ENCODE measurements around the gene LYPD6.

The LYPD6 gene

GRCh38 chr2:149353421-149353820 is 23.0 kb downstream of the LYPD6 start:
- no peak for DNase-seq

- DNase-seq: no peak
These were observed 25.5 kb downstream of the LYPD6 start for GRCh38 chr2:149355716-149356422.

GRCh38 chr2:149357058-149357457 is 26.7 kb downstream of the LYPD6 start:
- DNase-seq: no peak

- no peak for DNase-seq
These were observed 29.7 kb downstream of the LYPD6 start for GRCh38 chr2:149360106-149360505.

- no peak for DNase-seq
These were observed 33.6 kb downstream of the LYPD6 start for GRCh38 chr2:149363958-149364357.

GRCh38 chr2:149364839-149365238 is 34.5 kb downstream of the LYPD6 start:
- DNase-seq: no peak

- no peak for DNase-seq
These were observed 35.7 kb downstream of the LYPD6 start for GRCh38 chr2:149365931-149366583.

- DNase-seq: no peak
These were observed 39.8 kb downstream of the LYPD6 start for GRCh38 chr2:149370061-149370775.

GRCh38 chr2:149371476-149371875 is 41.1 kb downstream of the LYPD6 start:
- no peak for DNase-seq

GRCh38 chr2:149375801-149376361 is 45.5 kb downstream of the LYPD6 start:
- DNase-seq: no peak

GRCh38 chr2:149380205-149380604 is 49.8 kb downstream of the LYPD6 start:
- DNase-seq: no peak

GRCh38 chr2:149383340-149383739 is 53.0 kb downstream of the LYPD6 start:
- no peak for DNase-seq

- DNase-seq: no peak
These were observed 55.0 kb downstream of the LYPD6 start for GRCh38 chr2:149385350-149385749.

GRCh38 chr2:149387411-149387810 is 57.0 kb downstream of the LYPD6 start:
- no peak for DNase-seq

GRCh38 chr2:149388120-149388816 is 57.9 kb downstream of the LYPD6 start:
- no peak for DNase-seq

- DNase-seq: no peak
These were observed 59.2 kb downstream of the LYPD6 start for GRCh38 chr2:149389506-149390167.

- DNase-seq: no peak
These were observed 63.2 kb downstream of the LYPD6 start for GRCh38 chr2:149393614-149394013.

GRCh38 chr2:149394864-149395263 is 64.5 kb downstream of the LYPD6 start:
- no peak for DNase-seq

- no peak for DNase-seq
These were observed 69.7 kb downstream of the LYPD6 start for GRCh38 chr2:149399934-149400615.

GRCh38 chr2:149400997-149401396 is 70.6 kb downstream of the LYPD6 start:
- DNase-seq: no peak

GRCh38 chr2:149409506-149409905 is 79.1 kb downstream of the LYPD6 start:
- no peak for DNase-seq

Data from CD4-positive, alpha-beta T cell treated with Interleukin-17A for 1 hour (primary cell).